Measurements from ENCODE around the gene HS3ST3A1.
A peak's percentile ranks its signal among the peaks of the same experiment; 100 is the strongest.

The HS3ST3A1 gene

GRCh38 chr17:13587487-13588338, 14.0 kb downstream of the HS3ST3A1 start:
- Histone ChIP-seq H3K23ac (ENCODE audit: low read length) (no peak overlapping the region), H2BK5ac (ENCODE audit: low read length) (no peak overlapping the region), H3K27me3 (ENCODE audit: insufficient read depth, low read length, poor library complexity) (no peaks in the 10 kb centered on the region), H3K4me2 (ENCODE audit: low read length) (no peak overlapping the region), H2BK15ac (replicated peaks; ENCODE audit: low read depth) (no peak overlapping the region), H3K79me1 (ENCODE audit: low read length) (peaks cover 2% of the 10 kb centered on the region), H3K36me3 (ENCODE audit: control insufficient read depth, insufficient read depth, low read length) (no peaks in the 10 kb centered on the region), H4K5ac (ENCODE audit: low read length) (no peak overlapping the region), H3K56ac (ENCODE audit: low read length) (no peak overlapping the region), H3K18ac (ENCODE audit: low read length) (no peak overlapping the region), H3K4ac (ENCODE audit: low read depth, low read length) (no peak overlapping the region), H4K8ac (ENCODE audit: low read depth, low read length) (no peak overlapping the region), H3K79me2 (ENCODE audit: control insufficient read depth, insufficient read depth, low read length) (peaks cover 6% of the 10 kb centered on the region), H2AK5ac (ENCODE audit: low read length) (no peak overlapping the region), H3K4me1 (ENCODE audit: control insufficient read depth, low read depth, low read length) (no peaks in the 10 kb centered on the region), H2BK120ac (ENCODE audit: low read depth, low read length) (no peak overlapping the region), H3K4me3 (ENCODE audit: low read length) (no peak overlapping the region), H3K27ac (ENCODE audit: low read depth, low read length) (no peak overlapping the region), H3K9ac (ENCODE audit: low read length) (no peak overlapping the region)
- no CpG with 5 or more reads among the region's 4 CpGs for WGBS (ENCODE audit: extremely low coverage, insufficient coverage, low lambda C conversion rate)
- DNase-seq, result no peak

GRCh38 chr17:13584701-13585080, 17.0 kb downstream of the HS3ST3A1 start:
- H3K27me3 ChIP-seq (ENCODE audit: insufficient read depth, low read length, poor library complexity), result no peaks in the 10 kb centered on the region
- no peak overlapping the region for H3K4ac ChIP-seq (ENCODE audit: low read depth, low read length)
- no peak overlapping the region for H4K5ac ChIP-seq (ENCODE audit: low read length)
- DNase-seq, result peak; percentile 43
- peaks cover 3% of the 10 kb centered on the region for H3K79me1 ChIP-seq (ENCODE audit: low read length)
- H3K56ac ChIP-seq (ENCODE audit: low read length), result no peak overlapping the region
- no peak overlapping the region for H4K8ac ChIP-seq (ENCODE audit: low read depth, low read length)
- no peak overlapping the region for H3K4me2 ChIP-seq (ENCODE audit: low read length)
- no peak overlapping the region for H2AK5ac ChIP-seq (ENCODE audit: low read length)
- no peaks in the 10 kb centered on the region for H3K36me3 ChIP-seq (ENCODE audit: control insufficient read depth, insufficient read depth, low read length)
- no peak overlapping the region for H3K9ac ChIP-seq (ENCODE audit: low read length)
- no peak overlapping the region for H2BK120ac ChIP-seq (ENCODE audit: low read depth, low read length)
- H2BK5ac ChIP-seq (ENCODE audit: low read length), result no peak overlapping the region
- peaks cover 4% of the 10 kb centered on the region for H3K79me2 ChIP-seq (ENCODE audit: control insufficient read depth, insufficient read depth, low read length)
- no peak overlapping the region for H2BK15ac ChIP-seq (replicated peaks; ENCODE audit: low read depth)
- no peak overlapping the region for H3K4me3 ChIP-seq (ENCODE audit: low read length)
- H3K27ac ChIP-seq (ENCODE audit: low read depth, low read length), result no peak overlapping the region
- H3K18ac ChIP-seq (ENCODE audit: low read length), result no peak overlapping the region
- H3K23ac ChIP-seq (ENCODE audit: low read length), result no peak overlapping the region
- WGBS (ENCODE audit: extremely low coverage, insufficient coverage, low lambda C conversion rate), result no CpG with 5 or more reads among the region's 3 CpGs
- no peaks in the 10 kb centered on the region for H3K4me1 ChIP-seq (ENCODE audit: control insufficient read depth, low read depth, low read length)

- Histone ChIP-seq H3K23ac (ENCODE audit: low read length) (no peak overlapping the region), H2AK5ac (ENCODE audit: low read length) (no peak overlapping the region)
Measured at GRCh38 chr17:13583996-13584700, 17.6 kb downstream of the HS3ST3A1 start.

GRCh38 chr17:13582776-13583547, 18.8 kb downstream of the HS3ST3A1 start:
- Histone ChIP-seq H3K4me3 (ENCODE audit: low read length) (no peak overlapping the region), H3K9ac (ENCODE audit: low read length) (no peak overlapping the region), H2BK15ac (replicated peaks; ENCODE audit: low read depth) (no peak overlapping the region), H3K27me3 (ENCODE audit: insufficient read depth, low read length, poor library complexity) (no peaks in the 10 kb centered on the region), H3K23ac (ENCODE audit: low read length) (no peak overlapping the region), H4K8ac (ENCODE audit: low read depth, low read length) (no peak overlapping the region), H3K18ac (ENCODE audit: low read length) (peak overlapping the region; percentile 39), H3K4me1 (ENCODE audit: control insufficient read depth, low read depth, low read length) (no peaks in the 10 kb centered on the region), H4K5ac (ENCODE audit: low read length) (no peak overlapping the region), H3K56ac (ENCODE audit: low read length) (no peak overlapping the region), H3K36me3 (ENCODE audit: control insufficient read depth, insufficient read depth, low read length) (no peaks in the 10 kb centered on the region), H2BK120ac (ENCODE audit: low read depth, low read length) (no peak overlapping the region), H3K79me2 (ENCODE audit: control insufficient read depth, insufficient read depth, low read length) (no peaks in the 10 kb centered on the region), H3K27ac (ENCODE audit: low read depth, low read length) (no peak overlapping the region), H2AK5ac (ENCODE audit: low read length) (no peak overlapping the region), H3K79me1 (ENCODE audit: low read length) (peaks cover 3% of the 10 kb centered on the region), H2BK5ac (ENCODE audit: low read length) (no peak overlapping the region), H3K4me2 (ENCODE audit: low read length) (no peak overlapping the region), H3K4ac (ENCODE audit: low read depth, low read length) (no peak overlapping the region)
- no peak for DNase-seq
- no CpG with 5 or more reads among the region's 9 CpGs for WGBS (ENCODE audit: extremely low coverage, insufficient coverage, low lambda C conversion rate)

More at GRCh38 chr17:13583996-13584700, 17.6 kb downstream of the HS3ST3A1 start:
- Histone ChIP-seq H3K79me1 (ENCODE audit: low read length) (peaks cover 3% of the 10 kb centered on the region), H3K9ac (ENCODE audit: low read length) (no peak overlapping the region), H3K56ac (ENCODE audit: low read length) (no peak overlapping the region), H3K36me3 (ENCODE audit: control insufficient read depth, insufficient read depth, low read length) (no peaks in the 10 kb centered on the region), H3K27me3 (ENCODE audit: insufficient read depth, low read length, poor library complexity) (no peaks in the 10 kb centered on the region), H3K18ac (ENCODE audit: low read length) (no peak overlapping the region), H3K79me2 (ENCODE audit: control insufficient read depth, insufficient read depth, low read length) (peaks cover 3% of the 10 kb centered on the region), H3K4ac (ENCODE audit: low read depth, low read length) (no peak overlapping the region), H2BK120ac (ENCODE audit: low read depth, low read length) (no peak overlapping the region), H4K5ac (ENCODE audit: low read length) (no peak overlapping the region), H2BK5ac (ENCODE audit: low read length) (no peak overlapping the region), H3K4me2 (ENCODE audit: low read length) (no peak overlapping the region), H3K4me3 (ENCODE audit: low read length) (no peak overlapping the region), H3K27ac (ENCODE audit: low read depth, low read length) (no peak overlapping the region), H2BK15ac (replicated peaks; ENCODE audit: low read depth) (no peak overlapping the region), H3K4me1 (ENCODE audit: control insufficient read depth, low read depth, low read length) (no peaks in the 10 kb centered on the region), H4K8ac (ENCODE audit: low read depth, low read length) (no peak overlapping the region)
- no peak for DNase-seq
- no CpG with 5 or more reads among the region's 3 CpGs for WGBS (ENCODE audit: extremely low coverage, insufficient coverage, low lambda C conversion rate)

GRCh38 chr17:13581925-13582324, 19.8 kb downstream of the HS3ST3A1 start:
- no peak overlapping the region for H4K5ac ChIP-seq (ENCODE audit: low read length)
- no peaks in the 10 kb centered on the region for H3K27me3 ChIP-seq (ENCODE audit: insufficient read depth, low read length, poor library complexity)
- H3K4me2 ChIP-seq (ENCODE audit: low read length), result no peak overlapping the region
- WGBS (ENCODE audit: extremely low coverage, insufficient coverage, low lambda C conversion rate), result no CpG with 5 or more reads among the region's 3 CpGs
- H3K4me1 ChIP-seq (ENCODE audit: control insufficient read depth, low read depth, low read length), result no peaks in the 10 kb centered on the region
- no peak overlapping the region for H3K56ac ChIP-seq (ENCODE audit: low read length)
- no peak overlapping the region for H3K18ac ChIP-seq (ENCODE audit: low read length)
- no peaks in the 10 kb centered on the region for H3K36me3 ChIP-seq (ENCODE audit: control insufficient read depth, insufficient read depth, low read length)
- H2BK5ac ChIP-seq (ENCODE audit: low read length), result no peak overlapping the region
- H3K79me1 ChIP-seq (ENCODE audit: low read length), result peaks cover 3% of the 10 kb centered on the region
- no peak overlapping the region for H3K4me3 ChIP-seq (ENCODE audit: low read length)
- no peaks in the 10 kb centered on the region for H3K79me2 ChIP-seq (ENCODE audit: control insufficient read depth, insufficient read depth, low read length)
- no peak overlapping the region for H3K9ac ChIP-seq (ENCODE audit: low read length)
- H2AK5ac ChIP-seq (ENCODE audit: low read length), result no peak overlapping the region
- H4K8ac ChIP-seq (ENCODE audit: low read depth, low read length), result no peak overlapping the region
- H2BK15ac ChIP-seq (replicated peaks; ENCODE audit: low read depth), result no peak overlapping the region
- H3K23ac ChIP-seq (ENCODE audit: low read length), result no peak overlapping the region
- H2BK120ac ChIP-seq (ENCODE audit: low read depth, low read length), result no peak overlapping the region
- DNase-seq, result no peak
- H3K4ac ChIP-seq (ENCODE audit: low read depth, low read length), result no peak overlapping the region
- no peak overlapping the region for H3K27ac ChIP-seq (ENCODE audit: low read depth, low read length)

Data from mesendoderm (in vitro differentiated cells).